Measurements from ENCODE around the gene CBX7.
"Not testable (repeated sequence)": the region's sequence is repeated elsewhere in the genome, so short reads cannot be mapped to it uniquely, and the experiment has no call there.

Gene CBX7

GRCh38 chr22:39174498-39175352 is 22.2 kb upstream of the CBX7 start:
- no peak for TF ChIP-seq CTCF (conservative IDR thresholded peaks at IDR 0.05; ENCODE audit: low read depth, low read length)
- peak; percentile 93 for DNase-seq (ENCODE audit: low read depth)
- H3K4me3 ChIP-seq (ENCODE audit: low read length), result no peak overlapping the region

GRCh38 chr22:39173787-39174497 is 21.5 kb upstream of the CBX7 start:
- no peak overlapping the region for H3K4me3 ChIP-seq (ENCODE audit: low read length)
- no peak for DNase-seq (ENCODE audit: low read depth)
- TF ChIP-seq CTCF (conservative IDR thresholded peaks at IDR 0.05; ENCODE audit: low read depth, low read length), result no peak

- H3K4me3 ChIP-seq (ENCODE audit: low read length), result no peak overlapping the region
- no peak for DNase-seq (ENCODE audit: low read depth)
- no peak for TF ChIP-seq CTCF (conservative IDR thresholded peaks at IDR 0.05; ENCODE audit: low read depth, low read length)
Measured at GRCh38 chr22:39173050-39173706, 20.7 kb upstream of the CBX7 start.

GRCh38 chr22:39172265-39173049 is 20.0 kb upstream of the CBX7 start:
- not testable (repeated sequence) for H3K4me3 ChIP-seq (ENCODE audit: low read length); DNase-seq (ENCODE audit: low read depth)

- no peak overlapping the region for H3K4me3 ChIP-seq (ENCODE audit: low read length)
- DNase-seq (ENCODE audit: low read depth), result no peak
- TF ChIP-seq CTCF (conservative IDR thresholded peaks at IDR 0.05; ENCODE audit: low read depth, low read length), result no peak
Measured at GRCh38 chr22:39171623-39172264, 19.3 kb upstream of the CBX7 start.

- no peak for DNase-seq (ENCODE audit: low read depth)
- peak; percentile 88 for TF ChIP-seq CTCF (conservative IDR thresholded peaks at IDR 0.05; ENCODE audit: low read depth, low read length)
- H3K4me3 ChIP-seq (ENCODE audit: low read length), result no peak overlapping the region
Measured at GRCh38 chr22:39170825-39171622, 18.5 kb upstream of the CBX7 start.
